HCT116 (cell line): Measurements from ENCODE around the gene REPS2.

Experiments used
- EZH2 ChIP-seq: fragments of 200-600 bp; sonication (generic); IDR thresholded peaks from 2 replicates; pipeline ENCODE4 v1.6.1; 2017; ENCODE audit warnings: antibody characterized with exemption, mixed run types
- JUND ChIP-seq: IDR thresholded peaks from 2 replicates; pipeline ENCODE4 v1.6.1; 2012
- POLR2A ChIP-seq: IDR thresholded peaks from 2 replicates; pipeline ENCODE4 v1.7.0; 2011; ENCODE audit warnings: borderline replicate concordance; ENCODE audit not compliant: insufficient read depth, insufficient read length; ENCODE audit errors: extremely low read depth
- POLR2AphosphoS5 ChIP-seq: IDR thresholded peaks from 2 replicates; pipeline ENCODE4 v1.6.1; 2011; ENCODE audit warnings: mild to moderate bottlenecking, low read depth, low read length, moderate library complexity
- RAD21 ChIP-seq: IDR thresholded peaks from 2 replicates; pipeline ENCODE4 v1.6.1; 2012; ENCODE audit warnings: low read depth, mild to moderate bottlenecking
- SRF ChIP-seq: IDR thresholded peaks from 2 replicates; pipeline ENCODE4 v1.6.1; 2012; ENCODE audit warnings: low read depth
- TCF7L2 ChIP-seq: IDR thresholded peaks from 2 replicates; pipeline ENCODE4 v1.7.0; 2011; ENCODE audit warnings: borderline replicate concordance, inconsistent platforms; ENCODE audit not compliant: insufficient read depth, insufficient read length; ENCODE audit errors: extremely low read depth
- ZNF274 ChIP-seq: fragments of 200-500 bp; sonication (Bioruptor generic); IDR thresholded peaks from 2 replicates; pipeline ENCODE4 v1.6.1; 2014; ENCODE audit warnings: mild to moderate bottlenecking, low read depth, low read length, inconsistent platforms
- TF ChIP-seq, protein P1 (sequence below), 3 experiments: fragments of 200-600 bp in 1 of 3; sonication (generic) in 1 of 3; IDR thresholded peaks in 2 of 3; conservative IDR thresholded peaks in 1 of 3; 2 replicates each; pipeline ENCODE4 v1.5.1; 2012 to 2017; ENCODE audit warnings: low read depth in 2 of 3, low read length in 2 of 3, antibody characterized with exemption in 1 of 3, borderline replicate concordance in 1 of 3, control low read depth in 1 of 3, mild to moderate bottlenecking in 1 of 3, mixed read lengths in 1 of 3, mixed run types in 1 of 3, moderate library complexity in 1 of 3; ENCODE audit not compliant: insufficient read depth in 1 of 3
- TF ChIP-seq, protein P2 (sequence below): IDR thresholded peaks from 2 replicates; pipeline ENCODE4 v1.6.1; 2012
- TF ChIP-seq, protein P3 (sequence below): IDR thresholded peaks from 2 replicates; pipeline ENCODE4 v1.6.1; 2012

DNA sequence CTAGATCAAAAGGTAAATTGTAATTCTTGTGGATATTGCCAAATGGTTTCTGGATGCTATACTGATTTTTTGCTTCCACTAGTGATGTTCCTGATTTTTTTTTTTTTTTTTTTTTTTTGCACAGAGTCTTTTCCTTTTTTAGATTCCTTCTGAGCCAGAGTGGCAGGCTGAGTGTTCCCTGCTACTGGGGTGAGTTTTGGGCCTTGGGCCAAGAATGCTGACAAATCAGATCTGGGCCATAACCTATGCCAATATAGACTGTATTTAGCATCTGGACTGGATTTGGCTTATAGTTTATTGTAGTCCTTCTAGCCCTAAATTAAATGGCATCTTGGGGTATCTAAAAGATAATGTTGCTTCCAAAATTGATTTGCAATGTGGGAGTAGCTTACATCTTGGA, 52.8 kb downstream of the REPS2 start:
- TF ChIP-seq, protein P1, sequence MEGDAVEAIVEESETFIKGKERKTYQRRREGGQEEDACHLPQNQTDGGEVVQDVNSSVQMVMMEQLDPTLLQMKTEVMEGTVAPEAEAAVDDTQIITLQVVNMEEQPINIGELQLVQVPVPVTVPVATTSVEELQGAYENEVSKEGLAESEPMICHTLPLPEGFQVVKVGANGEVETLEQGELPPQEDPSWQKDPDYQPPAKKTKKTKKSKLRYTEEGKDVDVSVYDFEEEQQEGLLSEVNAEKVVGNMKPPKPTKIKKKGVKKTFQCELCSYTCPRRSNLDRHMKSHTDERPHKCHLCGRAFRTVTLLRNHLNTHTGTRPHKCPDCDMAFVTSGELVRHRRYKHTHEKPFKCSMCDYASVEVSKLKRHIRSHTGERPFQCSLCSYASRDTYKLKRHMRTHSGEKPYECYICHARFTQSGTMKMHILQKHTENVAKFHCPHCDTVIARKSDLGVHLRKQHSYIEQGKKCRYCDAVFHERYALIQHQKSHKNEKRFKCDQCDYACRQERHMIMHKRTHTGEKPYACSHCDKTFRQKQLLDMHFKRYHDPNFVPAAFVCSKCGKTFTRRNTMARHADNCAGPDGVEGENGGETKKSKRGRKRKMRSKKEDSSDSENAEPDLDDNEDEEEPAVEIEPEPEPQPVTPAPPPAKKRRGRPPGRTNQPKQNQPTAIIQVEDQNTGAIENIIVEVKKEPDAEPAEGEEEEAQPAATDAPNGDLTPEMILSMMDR (IDR thresholded peaks at IDR 0.05 in 2 of 3, conservative IDR thresholded peaks at IDR 0.05 in 1 of 3; ENCODE audit: borderline replicate concordance in 1 of 3, insufficient read depth in 1 of 3, low read depth in 2 of 3, low read length in 2 of 3) = no peak
- TF ChIP-seq SRF = no peak
- TF ChIP-seq RAD21 = no peak
- no peak for TF ChIP-seq EZH2
- TF ChIP-seq POLR2A = no peak
- TF ChIP-seq, protein P2, sequence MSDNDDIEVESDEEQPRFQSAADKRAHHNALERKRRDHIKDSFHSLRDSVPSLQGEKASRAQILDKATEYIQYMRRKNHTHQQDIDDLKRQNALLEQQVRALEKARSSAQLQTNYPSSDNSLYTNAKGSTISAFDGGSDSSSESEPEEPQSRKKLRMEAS = no peak
- TF ChIP-seq JUND = no peak
- TF ChIP-seq TCF7L2 = no peak
- TF ChIP-seq POLR2AphosphoS5 = no peak
- TF ChIP-seq, protein P3, sequence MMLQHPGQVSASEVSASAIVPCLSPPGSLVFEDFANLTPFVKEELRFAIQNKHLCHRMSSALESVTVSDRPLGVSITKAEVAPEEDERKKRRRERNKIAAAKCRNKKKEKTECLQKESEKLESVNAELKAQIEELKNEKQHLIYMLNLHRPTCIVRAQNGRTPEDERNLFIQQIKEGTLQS = no peak
- no peak for TF ChIP-seq ZNF274
